GM19467 (cell line): ENCODE results near the gene SHANK2.

Experiments used
- ATAC-seq: cut with Tn5 transposase; IDR thresholded peaks from one replicate; pipeline ENCODE4 v1.9.1; 2021; ENCODE audit warnings: mild to moderate bottlenecking, moderate library complexity; ENCODE audit not compliant: unreplicated experiment

Gene SHANK2

GRCh38 chr11:71223081-71223405 lies 29.3 kb downstream of the SHANK2 start:
- ATAC-seq, result no peak

GRCh38 chr11:71222318-71223080 lies 29.9 kb downstream of the SHANK2 start:
- no peak for ATAC-seq

GRCh38 chr11:71221821-71222220 lies 30.6 kb downstream of the SHANK2 start:
- ATAC-seq, result no peak

GRCh38 chr11:71221201-71221600 lies 31.2 kb downstream of the SHANK2 start:
- no peak for ATAC-seq

- ATAC-seq, result no peak
Observed at GRCh38 chr11:71218789-71219499, 33.4 kb downstream of the SHANK2 start.

- no peak for ATAC-seq
Observed at GRCh38 chr11:71215425-71215965, 36.9 kb downstream of the SHANK2 start.

GRCh38 chr11:71214553-71215424 lies 37.6 kb downstream of the SHANK2 start:
- no peak for ATAC-seq

- no peak for ATAC-seq
Observed at GRCh38 chr11:71213696-71214552, 38.5 kb downstream of the SHANK2 start.

DNA sequence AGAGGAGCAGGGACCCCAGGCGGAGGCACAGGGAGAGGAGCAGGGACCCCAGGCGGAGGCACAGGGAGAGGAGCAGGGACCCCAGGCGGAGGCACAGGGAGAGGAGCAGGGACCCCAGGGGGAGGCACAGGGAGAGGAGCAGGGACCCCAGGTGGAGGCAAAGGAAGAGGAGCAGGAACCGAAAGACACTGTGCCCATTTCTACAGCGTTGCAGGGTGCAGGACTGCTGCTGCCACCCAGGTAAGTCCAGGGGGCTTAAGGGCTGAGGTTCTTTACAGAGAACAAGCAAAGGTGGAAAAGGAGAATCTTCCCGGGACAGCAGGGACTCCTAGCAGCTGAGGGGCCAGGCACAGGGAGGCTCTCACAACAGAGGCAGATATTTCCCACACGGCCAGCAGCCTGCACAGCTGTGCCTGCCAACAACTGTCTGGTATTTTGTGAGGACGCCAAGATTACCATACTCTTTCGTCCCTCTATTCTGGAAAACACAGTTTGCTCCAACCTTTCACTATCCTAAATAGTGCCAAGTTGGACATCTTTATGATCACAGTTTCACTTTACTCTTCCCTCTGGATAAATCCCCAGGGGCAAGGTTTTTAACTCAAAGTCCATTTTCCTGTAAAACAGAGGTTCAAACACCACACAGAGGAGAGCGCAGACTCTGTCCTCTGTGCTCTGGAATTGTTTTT lies 39.4 kb downstream of the SHANK2 start:
- no peak for ATAC-seq

DNA sequence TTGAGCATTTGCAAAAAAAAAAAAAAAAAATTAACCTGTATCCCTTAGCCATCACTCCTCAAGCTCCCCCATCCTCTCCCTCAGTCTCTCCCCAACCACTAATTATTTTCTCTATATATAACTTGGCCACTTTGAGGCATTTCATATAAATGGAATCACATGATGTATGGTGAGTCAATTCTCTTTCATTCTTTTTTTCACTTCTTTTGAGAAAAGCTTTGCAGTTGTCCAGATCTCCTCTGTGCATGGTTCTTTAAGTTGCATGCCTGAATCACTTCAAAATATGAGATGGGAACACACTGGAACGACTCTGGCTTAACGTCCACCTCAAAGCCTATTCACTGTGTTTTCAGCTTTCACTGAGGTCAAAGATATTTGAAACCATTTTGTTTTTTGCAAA lies 40.7 kb downstream of the SHANK2 start:
- no peak for ATAC-seq

DNA sequence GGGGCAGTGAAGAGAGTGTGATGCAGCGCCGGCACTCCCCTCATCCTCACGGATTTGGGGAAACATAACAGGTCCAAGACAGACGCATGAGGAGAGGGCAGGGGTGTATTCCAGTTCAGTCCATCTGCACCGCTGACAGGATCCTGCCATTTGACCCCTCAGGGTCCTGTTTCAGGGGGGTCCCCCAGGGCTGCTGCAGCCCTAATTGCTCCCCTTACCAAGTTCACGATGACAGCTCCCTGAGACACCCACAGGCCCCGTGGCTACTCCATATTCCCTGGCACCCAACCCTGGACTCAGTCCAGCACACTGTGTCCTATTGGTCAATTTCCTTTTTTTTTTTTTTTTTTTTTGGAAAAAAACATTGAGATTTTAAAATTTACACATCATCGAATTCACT lies 41.5 kb downstream of the SHANK2 start:
- no peak for ATAC-seq

DNA sequence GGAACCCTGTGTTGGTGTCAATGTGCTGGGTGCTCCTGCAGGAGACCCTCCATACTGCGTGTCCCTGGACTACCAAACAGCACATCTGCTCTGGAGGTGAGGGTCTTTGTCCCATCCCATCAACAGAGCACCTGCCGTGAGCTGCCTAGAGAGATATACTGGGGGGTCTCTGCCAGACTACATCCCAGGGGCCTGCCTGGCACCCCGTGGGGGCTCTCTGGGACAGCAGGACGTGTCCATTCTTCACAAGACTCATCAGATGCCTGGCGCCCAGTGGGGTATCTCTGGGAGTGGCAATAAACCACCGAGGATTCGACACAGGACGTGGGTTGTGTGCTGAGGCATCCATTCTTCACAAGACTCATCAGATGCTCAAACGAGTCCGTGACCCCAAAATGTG lies 42.7 kb downstream of the SHANK2 start:
- ATAC-seq, result no peak

DNA sequence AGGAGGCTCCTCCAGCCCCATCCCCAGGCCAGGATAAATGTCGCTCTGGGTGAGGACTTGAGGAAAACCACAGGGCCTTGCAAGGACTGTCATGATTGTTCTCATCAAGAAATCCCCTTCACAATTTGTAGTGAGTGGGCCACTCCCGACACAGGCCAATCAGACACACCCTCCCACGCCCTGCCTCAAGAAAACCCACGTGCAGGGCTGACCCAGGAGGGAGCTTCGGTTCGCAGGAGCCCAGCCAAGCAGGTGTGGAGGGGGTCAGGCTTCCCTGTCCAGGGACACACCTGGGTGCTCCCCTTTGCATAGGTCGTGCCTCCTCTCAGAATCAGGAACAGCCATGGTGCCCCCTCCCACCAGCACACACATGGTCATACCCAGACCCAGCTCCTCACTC lies 43.2 kb downstream of the SHANK2 start:
- no peak for ATAC-seq

GRCh38 chr11:71208011-71208774 lies 44.2 kb downstream of the SHANK2 start:
- no peak for ATAC-seq

- no peak for ATAC-seq
Observed at GRCh38 chr11:71207563-71207962, 44.8 kb downstream of the SHANK2 start.

DNA sequence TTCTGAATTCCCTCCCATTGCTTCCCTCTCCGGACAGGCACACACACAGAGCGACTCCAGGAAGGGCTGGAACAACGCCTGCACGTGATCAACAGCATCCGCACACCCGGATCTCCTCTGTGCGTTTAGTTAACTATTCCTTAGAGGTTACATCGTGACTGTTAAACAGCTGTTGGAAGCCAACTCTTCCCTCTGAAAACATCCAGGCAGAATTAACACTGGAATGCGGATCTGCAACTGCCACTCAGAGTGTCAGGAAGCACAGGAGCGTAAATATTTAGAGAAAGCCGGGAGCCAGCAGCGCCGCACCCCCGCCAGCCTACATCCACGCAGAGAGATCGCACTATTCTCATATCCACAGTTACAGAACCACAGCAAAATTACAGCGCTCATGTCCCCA lies 46.2 kb downstream of the SHANK2 start:
- no peak for ATAC-seq

DNA sequence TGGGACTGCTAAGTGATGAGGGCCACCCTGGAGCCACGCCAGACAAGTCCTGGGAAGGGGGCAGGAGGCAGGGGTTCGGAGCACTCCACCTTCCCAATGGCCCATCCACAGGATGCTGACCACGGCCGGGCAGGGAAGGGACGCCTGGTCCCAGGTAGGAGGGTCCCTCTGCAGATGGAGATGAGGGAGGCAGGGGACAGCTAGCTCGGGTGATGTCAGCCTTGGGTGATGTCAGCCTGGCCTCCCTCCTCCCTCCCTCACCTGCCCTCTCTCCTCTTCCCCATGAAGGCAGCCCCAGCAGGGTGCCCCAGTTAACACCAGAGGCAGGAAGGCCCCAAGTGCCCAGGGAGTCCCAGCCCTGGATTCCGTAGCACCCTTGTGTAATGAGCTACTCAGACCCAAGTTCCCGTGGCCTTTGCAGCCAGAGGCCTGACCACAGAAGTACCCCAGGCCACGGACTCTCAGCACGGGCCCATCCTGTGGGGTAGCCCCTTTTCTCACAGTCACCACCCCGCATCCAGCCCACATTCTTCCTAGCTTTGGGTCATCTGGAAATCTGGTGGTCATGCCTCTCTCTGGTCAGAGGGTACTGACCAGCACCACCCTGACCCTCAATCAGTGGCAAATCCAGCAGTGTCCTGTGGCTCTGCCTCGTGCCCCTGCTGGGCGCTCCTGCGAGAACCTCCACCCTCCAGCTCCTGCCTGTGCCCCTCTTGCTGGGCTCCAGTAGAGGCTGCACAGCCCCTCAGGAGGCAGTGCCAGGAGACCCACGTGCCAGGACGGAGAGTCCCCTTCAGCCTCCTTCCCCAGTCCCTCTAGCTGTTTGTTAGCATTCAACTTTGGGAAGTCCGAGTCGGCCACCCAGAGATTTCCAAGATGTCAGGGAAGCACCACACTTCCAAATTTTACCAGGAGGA lies 47.4 kb downstream of the SHANK2 start:
- ATAC-seq, result no peak

GRCh38 chr11:71204294-71204693 lies 48.1 kb downstream of the SHANK2 start:
- no peak for ATAC-seq
